GM12878 (cell line): ENCODE results near the gene RUNDC1. TPM values are rescaled to one million over a fixed set of nuclear protein-coding genes. Genes with fewer than 3 reads are reported as not detected.
A peak's percentile ranks its signal among the peaks of the same experiment; 100 is the strongest.

Experiments used
- ASH2L ChIP-seq: fragments of 300-600, 200-600 bp; sonication (generic); IDR thresholded peaks from 2 replicates; pipeline ENCODE4 v1.6.1; 2017; ENCODE audit warnings: low read depth, mild to moderate bottlenecking, borderline replicate concordance
- BCL11A ChIP-seq: IDR thresholded peaks from 2 replicates; pipeline ENCODE4 v1.6.1; 2011; ENCODE audit warnings: low read depth, low read length
- CHD2 ChIP-seq: IDR thresholded peaks from 2 replicates; pipeline ENCODE4 v1.6.1; 2011; ENCODE audit warnings: low read depth, low read length, improper control_type of control experiment, borderline replicate concordance
- CREB1 ChIP-seq: IDR thresholded peaks from 2 replicates; pipeline ENCODE4 v1.6.1; 2012; ENCODE audit warnings: low read depth, mild to moderate bottlenecking, inconsistent platforms
- GATAD2B ChIP-seq: fragments of 450-650 bp; conservative IDR thresholded peaks from 2 replicates; pipeline ENCODE4 v1.6.1; 2017; ENCODE audit warnings: low read depth, mild to moderate bottlenecking, moderate library complexity
- JUNB ChIP-seq: IDR thresholded peaks from 2 replicates; pipeline ENCODE4 v1.6.1; 2016; ENCODE audit warnings: antibody characterized with exemption, mild to moderate bottlenecking
- MTA3 ChIP-seq: IDR thresholded peaks from 2 replicates; pipeline ENCODE4 v1.6.1; 2012; ENCODE audit warnings: low read length, inconsistent platforms, borderline replicate concordance
- MXI1 ChIP-seq: fragments of 150-350 bp; IDR thresholded peaks from 2 replicates; pipeline ENCODE4 v1.6.1; 2011; ENCODE audit warnings: low read depth, mild to moderate bottlenecking, inconsistent platforms, low read length, improper control_type of control experiment
- MYC ChIP-seq: IDR thresholded peaks from 2 replicates; pipeline ENCODE4 v1.6.1; 2011; ENCODE audit warnings: mild to moderate bottlenecking, low read length, moderate library complexity, inconsistent platforms; ENCODE audit not compliant: insufficient read depth, insufficient replicate concordance, insufficient read length, severe bottlenecking
- NR2C1 ChIP-seq: fragments of 450-650 bp; IDR thresholded peaks from 2 replicates; pipeline ENCODE4 v1.6.1; 2017; ENCODE audit warnings: antibody characterized with exemption, mild to moderate bottlenecking, moderate library complexity
- NR2F1 ChIP-seq: fragments of 450-650 bp; conservative IDR thresholded peaks from 2 replicates; pipeline ENCODE4 v1.6.1; 2017; ENCODE audit warnings: mild to moderate bottlenecking
- PAX8 ChIP-seq: fragments of 450-650 bp; IDR thresholded peaks from 2 replicates; pipeline ENCODE4 v1.6.1; 2017; ENCODE audit warnings: mild to moderate bottlenecking, moderate library complexity
- RCOR1 ChIP-seq: conservative IDR thresholded peaks from 2 replicates; pipeline ENCODE4 v1.6.1; 2012; ENCODE audit warnings: low read depth, low read length, improper control_type of control experiment
- RELA ChIP-seq: fragments of 450-650 bp; IDR thresholded peaks from 2 replicates; pipeline ENCODE4 v1.8.0; 2014; ENCODE audit warnings: borderline replicate concordance; ENCODE audit not compliant: partially characterized antibody
- RUNX3 ChIP-seq: IDR thresholded peaks from 2 replicates; pipeline ENCODE4 v1.6.1; 2012; ENCODE audit warnings: low read length, inconsistent platforms
- TAF1 ChIP-seq: IDR thresholded peaks from 2 replicates; pipeline ENCODE4 v1.6.1; 2011; ENCODE audit warnings: mild to moderate bottlenecking, low read depth, low read length, borderline replicate concordance
- TCF3 ChIP-seq: IDR thresholded peaks from 2 replicates; pipeline ENCODE4 v1.6.1; 2012; ENCODE audit warnings: low read depth, mild to moderate bottlenecking, low read length, borderline replicate concordance; ENCODE audit not compliant: insufficient read depth
- TCF7 ChIP-seq: IDR thresholded peaks from 2 replicates; pipeline ENCODE4 v1.6.1; 2014; ENCODE audit warnings: antibody characterized with exemption, borderline replicate concordance
- YBX1 ChIP-seq: fragments of 450-650 bp; IDR thresholded peaks from 2 replicates; pipeline ENCODE4 v1.6.1; 2016; ENCODE audit warnings: antibody characterized with exemption
- ZBTB4 ChIP-seq: fragments of 450-650 bp; formaldehyde crosslinking; IDR thresholded peaks from 2 replicates; pipeline ENCODE4 v1.4.0; 2022; ENCODE audit warnings: mild to moderate bottlenecking, moderate library complexity
- ZNF207 ChIP-seq: fragments of 450-650 bp; IDR thresholded peaks from 2 replicates; pipeline ENCODE4 v1.6.1; 2014; ENCODE audit warnings: antibody characterized with exemption, mild to moderate bottlenecking, borderline replicate concordance
- polyA plus RNA-seq, 11 experiments: library from polyadenylated mRNA; depleted of rRNA in 4 of 11; unstranded in 6 of 11; stranded (reverse) in 5 of 11; fragments of >200 nt; fragmentation: Nextera tagmentation in 4 of 11; fragmentation: Illumina TruSeq in 1 of 11; extraction: Ambion mirVana in 4 of 11; extraction: Trizol in 1 of 11; gene quantifications; 1 replicate in 1 of 11; 2 replicates in 10 of 11; pipeline versions ENCODE4 v1.2.1 to v1.2.3, GENCODE V29; 2011 to 2016; ENCODE audit warnings: inconsistent platforms in 2 of 11, missing spikeins in 2 of 11, low read depth in 1 of 11
- total RNA-seq, 4 experiments: library from RNA; depleted of rRNA in 3 of 4; stranded (reverse); fragments of >200 nt in 3 of 4; fragmentation: Illumina TruSeq in 1 of 4; extraction: Trizol in 1 of 4; gene quantifications; 2 replicates each; pipeline versions ENCODE4 v1.2.1 to v1.2.3, GENCODE V29; 2013 to 2021
- TF ChIP-seq, protein P1 (sequence below): fragments of 450-650 bp; IDR thresholded peaks from 2 replicates; pipeline ENCODE4 v1.6.1; 2017; ENCODE audit warnings: borderline replicate concordance
- TF ChIP-seq, protein P2 (sequence below): IDR thresholded peaks from 2 replicates; pipeline ENCODE4 v1.6.1; 2011; ENCODE audit warnings: borderline replicate concordance, low read depth, mild to moderate bottlenecking, moderate library complexity, low read length; ENCODE audit not compliant: insufficient read depth, poor library complexity, severe bottlenecking
- TF ChIP-seq, protein P3 (sequence below): fragments of 450-650 bp; IDR thresholded peaks from 2 replicates; pipeline ENCODE4 v1.6.1; 2017; ENCODE audit warnings: antibody characterized with exemption, mild to moderate bottlenecking, moderate library complexity

RUNDC1 gene
- total and polyA plus RNA-seq, 10 of the 15 experiments (the other 5 are each of a cell fraction or from before 2014, with no cell fraction given): 2.9 to 15.6 (median 8.2) TPM

DNA sequence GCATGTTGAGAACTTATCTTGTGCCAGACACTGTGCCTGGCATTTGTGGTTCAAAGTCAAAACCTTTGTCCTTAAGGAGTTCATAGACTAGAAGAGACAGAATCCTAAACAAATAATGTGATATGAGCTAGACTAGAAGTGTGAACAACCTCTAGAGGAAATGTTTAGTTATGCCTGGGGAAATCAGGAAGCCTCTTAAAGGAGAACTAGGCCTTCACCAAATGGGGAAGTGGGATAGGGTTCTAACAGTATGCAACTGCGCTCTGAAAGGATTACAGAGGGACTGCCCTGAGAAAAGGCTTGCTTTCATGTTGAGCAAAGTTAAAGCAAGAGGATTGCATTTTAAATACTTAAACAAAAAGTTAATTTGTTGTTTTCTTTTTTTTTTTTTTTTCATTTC lies 4.9 kb downstream of the RUNDC1 start (continued):
- TF ChIP-seq ZBTB4 (CRISPR knock-in tag) (no peak), ASH2L (no peak), MTA3 (no peak; the same call in 1 of the 2 replicates), RUNX3 (peak; percentile 38; the same call in 1 of the 2 replicates), YBX1 (no peak), MXI1 (no peak), TCF7 (no peak; the same call in 1 of the 2 replicates), CHD2 (no peak), ZNF207 (no peak), GATAD2B (no peak), RELA (no peak), JUNB (no peak), TCF3 (no peak), RCOR1 (peak; percentile 79; the same call in 1 of the 2 replicates), PAX8 (no peak), MYC (no peak), TAF1 (0 out of 2 replicates have a peak, but pooled peaks have one; percentile 24), BCL11A (no peak), CREB1 (no peak), NR2C1 (no peak), NR2F1 (no peak)
- TF ChIP-seq, protein P1, sequence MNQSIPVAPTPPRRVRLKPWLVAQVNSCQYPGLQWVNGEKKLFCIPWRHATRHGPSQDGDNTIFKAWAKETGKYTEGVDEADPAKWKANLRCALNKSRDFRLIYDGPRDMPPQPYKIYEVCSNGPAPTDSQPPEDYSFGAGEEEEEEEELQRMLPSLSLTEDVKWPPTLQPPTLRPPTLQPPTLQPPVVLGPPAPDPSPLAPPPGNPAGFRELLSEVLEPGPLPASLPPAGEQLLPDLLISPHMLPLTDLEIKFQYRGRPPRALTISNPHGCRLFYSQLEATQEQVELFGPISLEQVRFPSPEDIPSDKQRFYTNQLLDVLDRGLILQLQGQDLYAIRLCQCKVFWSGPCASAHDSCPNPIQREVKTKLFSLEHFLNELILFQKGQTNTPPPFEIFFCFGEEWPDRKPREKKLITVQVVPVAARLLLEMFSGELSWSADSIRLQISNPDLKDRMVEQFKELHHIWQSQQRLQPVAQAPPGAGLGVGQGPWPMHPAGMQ: no peak
- TF ChIP-seq, protein P2, sequence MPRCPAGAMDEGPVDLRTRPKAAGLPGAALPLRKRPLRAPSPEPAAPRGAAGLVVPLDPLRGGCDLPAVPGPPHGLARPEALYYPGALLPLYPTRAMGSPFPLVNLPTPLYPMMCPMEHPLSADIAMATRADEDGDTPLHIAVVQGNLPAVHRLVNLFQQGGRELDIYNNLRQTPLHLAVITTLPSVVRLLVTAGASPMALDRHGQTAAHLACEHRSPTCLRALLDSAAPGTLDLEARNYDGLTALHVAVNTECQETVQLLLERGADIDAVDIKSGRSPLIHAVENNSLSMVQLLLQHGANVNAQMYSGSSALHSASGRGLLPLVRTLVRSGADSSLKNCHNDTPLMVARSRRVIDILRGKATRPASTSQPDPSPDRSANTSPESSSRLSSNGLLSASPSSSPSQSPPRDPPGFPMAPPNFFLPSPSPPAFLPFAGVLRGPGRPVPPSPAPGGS: no peak
- TF ChIP-seq, protein P3, sequence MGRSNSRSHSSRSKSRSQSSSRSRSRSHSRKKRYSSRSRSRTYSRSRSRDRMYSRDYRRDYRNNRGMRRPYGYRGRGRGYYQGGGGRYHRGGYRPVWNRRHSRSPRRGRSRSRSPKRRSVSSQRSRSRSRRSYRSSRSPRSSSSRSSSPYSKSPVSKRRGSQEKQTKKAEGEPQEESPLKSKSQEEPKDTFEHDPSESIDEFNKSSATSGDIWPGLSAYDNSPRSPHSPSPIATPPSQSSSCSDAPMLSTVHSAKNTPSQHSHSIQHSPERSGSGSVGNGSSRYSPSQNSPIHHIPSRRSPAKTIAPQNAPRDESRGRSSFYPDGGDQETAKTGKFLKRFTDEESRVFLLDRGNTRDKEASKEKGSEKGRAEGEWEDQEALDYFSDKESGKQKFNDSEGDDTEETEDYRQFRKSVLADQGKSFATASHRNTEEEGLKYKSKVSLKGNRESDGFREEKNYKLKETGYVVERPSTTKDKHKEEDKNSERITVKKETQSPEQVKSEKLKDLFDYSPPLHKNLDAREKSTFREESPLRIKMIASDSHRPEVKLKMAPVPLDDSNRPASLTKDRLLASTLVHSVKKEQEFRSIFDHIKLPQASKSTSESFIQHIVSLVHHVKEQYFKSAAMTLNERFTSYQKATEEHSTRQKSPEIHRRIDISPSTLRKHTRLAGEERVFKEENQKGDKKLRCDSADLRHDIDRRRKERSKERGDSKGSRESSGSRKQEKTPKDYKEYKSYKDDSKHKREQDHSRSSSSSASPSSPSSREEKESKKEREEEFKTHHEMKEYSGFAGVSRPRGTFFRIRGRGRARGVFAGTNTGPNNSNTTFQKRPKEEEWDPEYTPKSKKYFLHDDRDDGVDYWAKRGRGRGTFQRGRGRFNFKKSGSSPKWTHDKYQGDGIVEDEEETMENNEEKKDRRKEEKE: no peak
